Mucosa of rectum (tissue), 2 donors: ENCODE data around the gene CCDC12.

Source experiments
- H3K27ac ChIP-seq, 2 donors: one replicate each; pipeline ENCODE4 v1.7.0; 2013; ENCODE audit warnings: inconsistent platforms in 2 of 2, low read depth in 2 of 2, low read length in 2 of 2
- H3K27me3 ChIP-seq, 2 donors: one replicate each; pipeline ENCODE4 v1.7.0; 2013; ENCODE audit warnings: low read length in 2 of 2; ENCODE audit not compliant: control insufficient read depth in 2 of 2, insufficient read depth in 2 of 2
- H3K36me3 ChIP-seq, 2 donors: one replicate each; pipeline ENCODE4 v1.7.0; 2013; ENCODE audit warnings: low read length in 2 of 2; ENCODE audit not compliant: control insufficient read depth in 2 of 2, insufficient read depth in 2 of 2
- H3K4me1 ChIP-seq, 2 donors: one replicate each; pipeline ENCODE4 v1.7.0; 2013; ENCODE audit warnings: low read length in 2 of 2, mild to moderate bottlenecking in 1 of 2; ENCODE audit not compliant: control insufficient read depth in 2 of 2, insufficient read depth in 2 of 2
- H3K4me3 ChIP-seq, 2 donors: one replicate each; pipeline ENCODE4 v1.7.0; 2013; ENCODE audit warnings: low read length in 2 of 2
- H3K9ac ChIP-seq, 2 donors: one replicate each; pipeline ENCODE4 v1.7.0; 2013; ENCODE audit warnings: low read length in 2 of 2, low read depth in 1 of 2, mild to moderate bottlenecking in 1 of 2
- H3K9me3 ChIP-seq, 2 donors: one replicate each; pipeline ENCODE4 v1.7.0; 2013; ENCODE audit warnings: low read length in 2 of 2; ENCODE audit not compliant: control insufficient read depth in 2 of 2
- donor health status: healthy.
- donor health status: Normal muscosa, but diverticular disease.

CCDC12 gene

GRCh38 chr3:46880884-46881595 lies 95.5 kb downstream of the CCDC12 start:
- Histone ChIP-seq H3K27ac (peak overlapping the region in 1 of 2 donors; percentile 52), H3K36me3 (no peaks in the 10 kb centered on the region), H3K27me3 (peaks cover 21 to 32% of the 10 kb centered on the region in 2 donors), H3K4me3 (peak overlapping the region in 1 of 2 donors; percentile 35), H3K9me3 (no peaks in the 10 kb centered on the region), H3K4me1 (no peaks in the 10 kb centered on the region), H3K9ac (no peak overlapping the region)

- Histone ChIP-seq H3K4me3 (no peak overlapping the region), H3K9me3 (no peaks in the 10 kb centered on the region), H3K9ac (no peak overlapping the region), H3K27me3 (peaks cover 12 to 18% of the 10 kb centered on the region in 2 donors), H3K36me3 (no peaks in the 10 kb centered on the region), H3K27ac (no peak overlapping the region), H3K4me1 (no peaks in the 10 kb centered on the region)
Measured at GRCh38 chr3:46878781-46879436, 97.6 kb downstream of the CCDC12 start.

GRCh38 chr3:46877406-46878125 lies 99.0 kb downstream of the CCDC12 start, which contains the start of gene PTH1R:
PTH1R (plus strand) TSS chr3:46877721; CDS start chr3:46883560, 5,839 bp downstream.
- Histone ChIP-seq H3K4me1 (no peaks in the 10 kb centered on the region), H3K27ac (no peak within 1 kb of the TSS), H3K36me3 (no peaks in the 10 kb centered on the region), H3K9me3 (no peaks in the 10 kb centered on the region), H3K9ac (no peak within 1 kb of the TSS), H3K4me3 (no peak within 1 kb of the TSS), H3K27me3 (peaks cover 7 to 10% of the 10 kb centered on the region in 2 donors)

GRCh38 chr3:46876313-46877300 lies 99.9 kb downstream of the CCDC12 start:
- no peak overlapping the region for H3K9ac ChIP-seq
- H3K4me1 ChIP-seq, result no peaks in the 10 kb centered on the region
- H3K9me3 ChIP-seq, result no peaks in the 10 kb centered on the region
- H3K27ac ChIP-seq, result no peak overlapping the region
- H3K36me3 ChIP-seq, result no peaks in the 10 kb centered on the region
- peaks cover 7 to 9% of the 10 kb centered on the region in 2 donors for H3K27me3 ChIP-seq
- no peak overlapping the region for H3K4me3 ChIP-seq

- H3K27me3 ChIP-seq, result peaks cover 3 to 5% of the 10 kb centered on the region in 2 donors
- no peaks in the 10 kb centered on the region for H3K36me3 ChIP-seq
- no peaks in the 10 kb centered on the region for H3K9me3 ChIP-seq
- H3K4me1 ChIP-seq, result no peaks in the 10 kb centered on the region
- H3K9ac ChIP-seq, result no peak overlapping the region
- no peak overlapping the region for H3K4me3 ChIP-seq
- H3K27ac ChIP-seq, result no peak overlapping the region
Measured at GRCh38 chr3:46875560-46875959, 101.0 kb downstream of the CCDC12 start.

GRCh38 chr3:46874430-46874829 lies 102.1 kb downstream of the CCDC12 start:
- H3K27ac ChIP-seq, result peak overlapping the region; percentile 23 to 32
- no peak overlapping the region for H3K9ac ChIP-seq

GRCh38 chr3:46873521-46873920 lies 103.0 kb downstream of the CCDC12 start:
- H3K27ac ChIP-seq, result no peak overlapping the region
- H3K4me3 ChIP-seq, result no peak overlapping the region
- no peaks in the 10 kb centered on the region for H3K4me1 ChIP-seq
- no peaks in the 10 kb centered on the region for H3K36me3 ChIP-seq
- no peaks in the 10 kb centered on the region for H3K9me3 ChIP-seq
- no peaks in the 10 kb centered on the region for H3K27me3 ChIP-seq
- H3K9ac ChIP-seq, result no peak overlapping the region

More at GRCh38 chr3:46874430-46874829, 102.1 kb downstream of the CCDC12 start:
- H3K4me1 ChIP-seq, result no peaks in the 10 kb centered on the region
- no peaks in the 10 kb centered on the region for H3K36me3 ChIP-seq
- no peaks in the 10 kb centered on the region for H3K27me3 ChIP-seq
- H3K9me3 ChIP-seq, result no peaks in the 10 kb centered on the region
- H3K4me3 ChIP-seq, result no peak overlapping the region
